ENCODE measurements around the gene SCN2A.

The SCN2A gene

DNA sequence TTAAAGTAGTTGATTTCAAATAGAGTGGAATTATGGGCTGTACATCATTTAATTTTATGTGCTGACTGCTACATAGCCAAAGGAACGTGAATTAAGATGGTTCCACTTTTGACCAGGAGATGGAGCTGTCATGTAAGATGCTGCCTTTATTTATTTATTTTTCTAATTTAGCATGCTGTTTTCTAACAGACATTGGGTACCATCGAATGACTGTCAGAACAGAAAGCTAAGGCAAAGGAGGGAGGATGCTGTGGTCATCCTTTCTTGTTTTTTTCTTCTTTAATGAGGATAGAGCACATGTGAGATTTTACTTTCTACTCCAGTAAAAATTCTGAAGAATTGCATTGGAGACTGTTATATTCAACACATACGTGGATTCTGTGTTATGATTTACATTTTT, at the start of gene SCN2A:
TSS of gene SCN2A (plus strand) at position 185 of the 400 bp plus-strand sequence. CDS start 56,410 bp downstream, outside the sequence.
- intact Hi-C loops (cut with DNase I), result no loop called here

DNA sequence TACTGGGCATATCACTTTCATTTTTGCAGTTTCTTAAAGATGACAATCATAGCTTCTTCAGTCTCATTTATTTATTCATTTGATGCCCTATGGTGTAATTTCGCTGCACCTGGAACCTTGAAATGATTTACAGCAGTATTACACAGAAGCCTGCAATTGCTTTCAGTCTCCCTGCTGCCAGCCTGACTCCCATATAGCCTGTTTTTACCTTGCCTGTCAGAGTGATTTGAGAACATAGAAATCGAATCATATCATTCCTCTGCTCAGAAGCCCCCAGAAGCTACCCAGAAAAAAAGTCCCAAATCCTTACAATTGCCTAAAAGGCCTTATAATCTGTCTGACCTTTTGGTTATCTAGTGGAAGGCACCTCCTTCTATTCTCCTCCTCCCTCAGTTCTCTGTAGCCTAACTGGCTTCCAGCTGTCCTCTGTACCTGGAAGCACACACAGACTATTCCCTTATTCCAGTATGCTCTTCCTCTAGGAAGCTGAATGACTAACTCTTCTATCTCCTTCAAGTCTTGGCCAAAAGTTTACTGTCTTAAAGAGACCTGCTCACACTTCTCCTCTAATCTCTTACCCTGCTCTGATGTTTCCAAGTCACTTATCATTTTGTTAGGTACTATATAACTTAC, 48.0 kb upstream of the SCN2A start:
- intact Hi-C loops (cut with DNase I), result no loop called here
- no peak for DNase-seq

More for the DNA sequence above, at the start of gene SCN2A:
- peak in 16 of 42 donors; percentile 16 to 70 (median 34) for DNase-seq

DNA sequence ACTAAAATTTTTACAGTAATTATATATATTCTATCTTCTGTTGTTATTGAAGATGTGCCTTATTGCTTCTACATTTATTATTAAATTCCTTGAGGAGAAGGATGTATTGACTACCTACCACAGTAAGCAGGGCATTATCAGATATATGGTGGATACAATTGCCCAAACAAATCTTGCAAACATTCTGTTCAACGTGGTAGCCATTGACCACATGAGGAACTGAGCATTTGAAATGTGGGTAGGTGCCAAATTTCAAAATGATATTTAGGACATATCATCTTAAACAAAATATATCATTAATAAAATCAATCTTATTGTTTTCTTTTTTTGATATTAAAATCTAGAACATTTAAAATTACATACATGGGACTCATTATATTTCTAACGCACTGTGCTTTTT, 46.5 kb upstream of the SCN2A start:
- intact Hi-C loops (cut with DNase I), result no loop called here
- DNase-seq, result no peak

DNA sequence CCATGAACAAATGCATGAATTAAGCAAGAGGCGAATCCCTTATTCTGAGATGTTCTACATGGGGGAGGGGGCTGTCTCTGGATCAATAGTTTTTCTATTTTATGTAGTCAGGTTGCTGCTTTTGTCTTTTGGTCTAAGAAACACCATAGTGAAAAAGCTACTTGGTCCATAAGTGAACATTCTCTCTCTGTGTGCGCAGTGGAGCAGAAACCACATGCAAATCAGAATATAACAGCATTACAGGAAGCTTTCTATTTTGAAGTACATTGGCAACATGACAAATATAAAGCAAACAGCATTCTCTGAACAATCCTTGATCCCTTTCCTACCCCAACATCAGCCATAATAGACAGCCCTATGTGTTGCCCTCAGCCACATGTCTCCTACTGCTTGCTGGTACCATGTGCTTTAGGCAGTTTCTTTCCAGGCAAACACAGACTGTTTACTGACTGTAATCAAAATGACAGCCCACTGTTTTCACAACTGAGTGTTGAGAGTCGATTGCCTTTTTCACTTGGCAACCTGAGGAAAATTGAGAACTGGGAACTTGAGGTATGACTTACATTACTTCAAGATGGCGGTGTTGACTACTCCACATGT, 45.9 kb upstream of the SCN2A start:
- intact Hi-C loops (cut with DNase I), result no loop called here
- DNase-seq, result no peak

DNA sequence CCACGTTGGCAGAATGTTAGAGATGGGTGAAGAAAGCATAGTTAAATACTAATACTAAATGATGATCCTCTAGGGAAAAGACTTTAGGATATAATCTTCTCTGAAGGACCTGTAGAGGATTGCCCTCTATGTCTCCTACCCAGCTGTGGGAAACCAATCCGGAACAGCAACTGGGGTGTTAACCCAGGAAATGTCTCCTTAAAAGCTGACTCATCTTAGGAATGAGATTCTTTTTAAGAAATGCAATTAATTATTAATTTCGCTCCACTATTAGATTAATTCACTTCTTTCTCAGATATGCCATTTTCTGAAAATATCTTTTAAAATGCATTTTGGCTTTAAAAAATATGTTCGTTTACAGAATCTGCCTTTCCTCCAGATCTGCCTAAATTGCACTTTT, 42.8 kb upstream of the SCN2A start:
- intact Hi-C loops (cut with DNase I), result no loop called here
- no peak for DNase-seq

DNA sequence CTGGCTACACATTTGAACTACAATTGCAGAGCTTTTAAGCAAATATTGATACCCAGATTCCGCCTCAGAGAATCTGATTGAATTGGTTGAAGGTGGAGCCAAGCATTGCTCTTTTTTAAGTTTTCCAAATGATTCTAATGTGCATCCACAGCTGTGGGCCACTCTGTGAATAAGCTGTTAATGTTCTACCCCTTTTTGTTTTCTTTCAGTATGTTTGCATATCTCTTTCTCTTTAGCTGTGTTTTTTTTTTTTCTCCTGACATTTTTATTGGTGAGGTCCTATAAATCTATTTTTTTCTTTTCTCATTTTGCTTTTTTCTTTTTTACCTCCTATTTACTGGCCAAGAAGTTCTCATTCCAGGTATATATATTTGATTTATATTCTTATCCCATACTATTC, 41.9 kb upstream of the SCN2A start:
- DNase-seq, result no peak
- intact Hi-C loops (cut with DNase I), result no loop called here

DNA sequence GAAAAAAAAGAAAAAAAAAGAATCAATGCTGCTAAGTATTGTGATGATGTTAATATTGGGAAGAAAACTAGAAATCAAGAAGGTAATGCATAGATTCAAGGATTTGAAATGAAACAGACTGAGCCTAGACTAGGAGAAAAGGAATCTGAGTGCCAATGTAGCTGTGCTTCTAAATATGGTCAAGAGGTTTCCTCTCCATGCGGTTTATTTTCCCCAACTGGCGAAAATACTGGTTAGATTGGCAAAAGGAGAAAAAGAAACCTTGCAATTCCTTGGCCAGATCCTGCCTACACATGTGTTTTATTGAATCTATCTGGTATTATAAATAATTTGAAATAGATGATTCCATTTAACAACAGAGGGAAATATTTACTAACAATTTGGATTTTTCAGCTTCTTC, 41.0 kb upstream of the SCN2A start:
- intact Hi-C loops (cut with DNase I), result no loop called here
- no peak for DNase-seq

DNA sequence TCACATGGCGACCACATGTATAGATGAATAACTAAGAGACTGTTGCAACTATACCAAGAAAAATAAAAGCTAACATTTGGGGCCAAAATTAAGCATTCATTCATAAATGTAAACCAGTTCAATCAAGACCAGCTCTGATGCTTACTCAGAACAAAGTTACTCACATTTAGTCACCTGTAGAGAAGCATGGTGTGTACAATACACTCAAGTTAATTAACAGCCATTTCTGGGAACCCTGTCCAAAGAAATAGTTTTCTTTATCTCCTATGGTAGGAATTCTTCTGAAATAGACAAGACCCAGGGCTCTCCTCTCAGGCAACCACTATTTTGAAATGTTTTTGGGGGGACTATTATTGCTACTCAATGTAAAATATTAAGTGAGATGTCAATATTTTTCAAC, 37.0 kb upstream of the SCN2A start:
- intact Hi-C loops (cut with DNase I), result no loop called here
- no peak for DNase-seq

DNA sequence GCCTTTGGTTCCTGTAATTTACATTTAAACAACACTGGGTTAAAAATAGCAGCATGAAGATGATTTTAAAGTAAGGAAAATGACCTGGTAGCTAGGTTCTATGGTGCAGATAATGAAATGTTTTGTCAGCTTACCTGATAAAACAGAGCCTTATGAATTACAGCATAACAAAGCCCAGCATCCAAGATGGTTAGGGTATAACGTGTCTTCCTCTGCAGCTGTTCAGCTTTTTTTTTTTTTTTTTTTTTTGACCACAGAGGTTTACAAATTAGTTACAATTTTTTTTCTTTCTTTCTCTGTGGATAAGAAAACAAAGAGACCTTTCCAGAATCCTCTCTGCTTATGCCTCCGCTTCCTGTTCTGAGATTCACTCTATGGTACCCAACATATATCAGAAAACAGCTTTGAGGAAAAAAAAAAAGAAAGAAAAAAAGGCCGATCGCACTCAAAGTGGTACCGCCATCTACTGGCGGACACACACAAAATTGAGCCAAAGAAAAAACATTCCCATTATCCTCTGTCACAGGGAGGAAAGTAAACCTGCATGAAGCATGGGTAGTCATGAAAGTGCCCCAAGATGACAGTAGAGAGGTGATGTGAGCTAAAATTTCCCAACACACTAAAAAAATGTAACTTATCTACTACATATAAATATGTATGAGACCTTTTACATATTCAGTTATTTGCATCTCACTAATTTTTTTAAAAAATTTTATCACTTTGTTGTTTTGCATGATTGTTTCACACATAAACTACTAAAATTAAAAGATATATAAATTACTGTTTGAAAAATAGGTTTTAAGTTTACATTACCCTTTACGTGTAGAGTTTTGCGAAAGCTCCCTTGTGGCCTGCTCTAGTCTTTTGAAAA, 35.3 kb upstream of the SCN2A start, which contains the start of gene SCN3A:
TSS of gene SCN3A (minus strand) at position 362 of the 871 bp plus-strand sequence. CDS start 27,656 bp downstream, outside the sequence.
- intact Hi-C loops (cut with DNase I), result no loop called here
- DNase-seq, result peak in 32 of 42 donors; percentile 7 to 72 (median 44)

DNA sequence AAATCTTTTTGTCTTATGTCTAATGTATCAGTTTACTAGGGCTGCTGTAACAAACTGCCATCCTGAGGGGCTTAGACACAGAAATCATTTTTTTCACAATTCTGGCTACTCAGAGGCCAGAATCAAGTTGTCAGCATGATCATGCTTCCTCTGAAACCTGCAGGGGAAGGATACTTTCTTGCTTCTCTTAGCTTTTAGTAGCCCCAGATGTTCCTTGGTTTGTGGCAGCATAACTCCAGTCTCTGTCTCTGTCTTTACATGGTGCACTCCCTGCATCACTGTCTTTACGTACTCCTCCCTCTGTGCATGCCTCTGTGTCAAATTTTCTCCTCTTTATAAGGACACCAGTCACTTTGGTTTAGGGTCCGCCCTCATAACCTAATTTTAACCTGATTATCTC, 33.3 kb upstream of the SCN2A start:
- DNase-seq, result no peak
- intact Hi-C loops (cut with DNase I), result no loop called here

DNA sequence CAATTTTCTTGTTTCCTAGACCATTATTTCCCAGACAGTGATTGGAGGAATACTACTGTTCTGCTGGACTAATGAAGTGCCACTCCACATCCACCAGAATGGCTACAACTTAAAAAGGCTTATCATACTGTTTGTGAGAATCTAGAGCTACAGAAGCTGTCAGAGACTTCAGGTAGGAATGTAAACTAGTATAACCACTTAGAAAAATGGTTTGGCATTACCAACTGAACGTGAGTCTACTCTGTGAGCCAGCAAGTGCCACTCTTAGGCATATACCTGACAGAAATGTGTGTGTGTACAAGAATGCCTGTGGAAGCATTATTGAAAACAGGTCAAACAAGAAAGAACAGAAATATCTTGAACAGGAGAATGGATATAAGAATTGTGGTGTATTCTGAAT, 31.1 kb upstream of the SCN2A start:
- no peak for DNase-seq
- intact Hi-C loops (cut with DNase I), result no loop called here

DNA sequence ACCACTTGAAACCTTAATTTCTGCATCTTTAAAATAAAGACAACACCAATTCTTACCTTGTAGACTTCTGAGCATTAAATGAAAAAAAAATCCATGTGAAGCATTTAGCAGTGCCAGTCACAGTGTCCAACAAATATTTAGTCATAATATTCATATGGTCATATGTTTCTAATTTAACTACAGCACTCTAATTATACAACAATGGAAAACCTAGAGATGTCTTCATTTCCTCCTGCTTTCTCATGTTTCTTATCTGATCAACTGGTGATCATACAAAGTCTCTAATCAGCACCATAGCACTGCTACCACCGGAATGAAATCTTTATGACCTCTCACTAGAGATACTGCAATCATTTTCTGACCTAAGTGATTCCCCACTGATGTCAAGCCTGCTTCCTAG, 25.1 kb upstream of the SCN2A start:
- intact Hi-C loops (cut with DNase I), result no loop called here
- DNase-seq, result no peak

DNA sequence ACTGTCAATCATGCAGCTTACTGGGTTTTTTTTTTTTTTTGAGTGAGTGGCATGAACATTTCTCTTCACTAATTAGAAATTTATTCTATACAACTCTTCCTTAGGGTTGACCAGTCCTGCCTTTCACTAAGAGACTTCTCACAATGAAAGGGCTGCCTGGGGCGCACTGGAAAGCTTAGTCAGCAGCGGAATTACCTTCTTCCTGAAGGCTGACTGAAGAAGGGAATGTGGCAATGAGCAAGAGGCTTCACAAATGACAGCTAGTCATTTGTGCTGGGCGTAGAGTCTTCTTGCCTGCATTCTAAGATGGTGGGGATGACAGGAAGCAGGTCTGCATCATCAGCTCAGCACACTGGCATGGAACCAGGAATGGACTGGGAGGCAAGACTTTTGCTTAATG, 19.7 kb upstream of the SCN2A start:
- intact Hi-C loops (cut with DNase I), result no loop called here
- no peak for DNase-seq

DNA sequence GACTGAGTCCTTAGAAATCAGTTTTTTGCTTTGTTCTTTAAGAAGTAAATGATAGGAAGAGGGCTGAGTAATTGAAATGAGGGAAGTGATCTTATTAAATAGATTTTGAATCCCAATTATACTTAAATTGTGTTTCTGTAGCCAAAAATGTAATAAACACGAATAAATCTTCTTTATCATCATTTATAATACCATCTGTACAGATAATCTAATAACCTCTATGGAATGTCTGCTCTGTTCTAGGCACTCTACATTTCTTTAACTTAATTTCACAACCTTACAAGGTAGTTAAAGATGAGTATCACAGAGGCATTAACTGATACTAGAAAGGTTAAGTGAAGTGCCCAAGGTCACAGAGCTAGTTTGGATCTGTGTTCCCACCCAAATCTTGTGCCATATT, 14.3 kb upstream of the SCN2A start:
- intact Hi-C loops (cut with DNase I), result no loop called here
- no peak for DNase-seq

DNA sequence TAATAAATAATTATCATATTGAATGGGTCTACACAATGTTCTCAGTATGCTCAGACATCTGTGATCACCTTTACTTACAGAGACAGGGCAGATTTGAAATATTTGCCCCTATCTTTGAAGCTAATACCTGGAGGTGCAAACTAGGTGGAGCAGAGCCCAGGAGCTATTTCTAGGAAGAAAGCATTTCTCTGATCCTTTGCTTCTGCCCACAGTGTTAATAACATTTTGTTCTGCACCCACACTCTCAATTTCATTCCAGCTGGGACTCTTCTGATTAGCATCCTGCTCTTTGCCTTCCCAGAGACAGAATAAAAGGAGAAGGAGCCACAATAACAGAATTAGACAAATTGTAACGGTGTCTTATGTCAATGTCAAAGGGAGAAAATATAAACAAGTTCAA, 11.6 kb upstream of the SCN2A start:
- intact Hi-C loops (cut with DNase I), result no loop called here
- peak in 9 of 42 donors; percentile 13 to 60 (median 25) for DNase-seq

DNA sequence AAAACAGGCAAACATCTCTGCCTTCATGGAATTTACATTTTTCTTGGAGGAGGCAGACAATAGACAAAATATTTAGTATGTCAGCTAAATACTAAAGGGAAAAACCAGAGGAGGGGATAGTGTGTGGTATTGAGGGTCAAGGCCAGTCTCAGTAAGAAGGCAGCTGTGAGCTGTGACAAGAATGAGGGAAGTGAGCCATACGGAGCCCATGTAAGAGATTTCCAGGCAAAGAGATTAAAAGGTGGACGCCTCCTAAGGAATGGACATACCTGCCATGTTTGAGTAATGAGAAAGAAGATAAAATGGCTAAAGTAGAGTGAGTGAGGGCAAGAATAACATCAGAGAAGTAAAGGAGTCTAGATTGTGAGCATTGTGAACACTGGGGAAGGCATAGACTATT, 2.2 kb upstream of the SCN2A start:
- intact Hi-C loops (cut with DNase I), result no loop called here
- no peak for DNase-seq

DNA sequence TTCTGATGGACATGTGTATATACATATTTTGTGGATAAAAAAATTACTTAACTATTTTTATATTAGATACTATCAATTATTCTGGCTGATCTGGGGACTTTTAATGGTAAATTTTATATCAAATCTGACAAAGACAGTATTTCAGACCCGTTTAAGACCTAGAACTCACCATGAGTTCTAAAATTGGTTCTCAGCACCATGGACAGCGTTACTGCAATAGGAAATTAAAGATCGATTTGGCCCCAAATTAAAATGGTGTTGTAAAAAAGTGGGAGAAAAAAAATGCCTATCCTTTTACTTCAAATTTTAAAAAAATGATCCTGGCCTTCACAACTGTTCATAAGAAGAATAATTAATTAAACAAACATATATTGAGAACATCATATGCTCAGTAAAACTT, 919 bp upstream of the SCN2A start:
- DNase-seq, result no peak
- intact Hi-C loops (cut with DNase I), result no loop called here

DNA sequence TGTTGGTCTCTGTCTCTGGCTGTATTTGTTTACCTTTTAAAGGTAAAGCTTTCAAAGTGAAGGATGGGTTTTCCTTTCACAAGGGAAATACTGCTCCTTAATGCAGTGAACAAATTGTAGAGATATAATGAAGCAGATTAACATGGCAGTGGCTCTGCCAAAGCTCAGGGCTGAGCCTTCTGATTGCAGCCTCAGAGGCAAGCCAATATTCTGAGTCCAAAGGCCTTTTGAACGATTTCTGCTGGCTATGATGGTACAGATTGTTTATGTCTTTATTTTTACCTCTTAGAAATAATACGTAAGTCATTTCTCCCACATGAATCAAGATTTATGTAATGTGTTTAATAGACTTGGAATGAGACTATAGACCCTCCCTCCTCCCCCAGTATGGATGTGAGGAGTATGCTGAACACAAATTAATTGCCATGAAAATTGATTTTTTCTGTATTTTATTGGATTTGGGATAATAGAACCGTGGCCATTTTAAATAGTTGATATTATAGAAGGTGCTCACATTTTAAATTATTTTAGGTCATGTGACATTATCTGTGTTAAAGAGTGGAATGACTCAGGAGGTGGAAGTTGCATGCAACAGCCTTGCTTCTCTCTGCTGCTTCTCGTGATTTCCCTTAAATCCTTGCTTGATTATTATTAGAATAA, 772 bp downstream of the SCN2A start:
- intact Hi-C loops (cut with DNase I), result no loop called here
- peak in 1 of 42 donors; percentile 30 for DNase-seq

DNA sequence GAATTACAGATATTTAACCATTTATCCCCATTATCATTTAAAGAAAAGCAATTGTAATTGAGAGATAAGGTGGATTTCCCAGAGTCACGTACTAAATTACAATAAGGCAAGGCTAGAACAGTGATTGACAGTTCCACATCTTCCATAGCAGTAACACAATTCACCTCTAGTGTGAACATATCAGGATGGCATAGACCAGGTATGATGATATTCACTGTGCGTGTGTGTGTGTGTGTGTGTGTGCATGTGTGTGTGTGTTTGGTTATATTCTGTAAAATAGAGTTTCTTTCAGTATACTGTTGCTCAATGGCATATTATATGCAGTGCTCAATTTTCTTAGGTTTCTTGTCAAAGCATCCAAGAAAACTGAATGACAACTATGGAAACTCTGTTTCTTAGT, 1.7 kb downstream of the SCN2A start:
- no peak for DNase-seq
- intact Hi-C loops (cut with DNase I), result no loop called here
